ENCODE measurements around the gene OTOG. TPM values are rescaled to one million over a fixed set of nuclear protein-coding genes. Genes with fewer than 3 reads are reported as not detected.

Gene OTOG
- total RNA-seq, 1 donor from 2014 or later, result not detected

GRCh38 chr11:17513853-17514252, 33.2 kb upstream of the OTOG start:
- no peak overlapping the region for H3K4me3 Mint-ChIP-seq (ENCODE audit: unreplicated experiment)
- peaks cover 30% of the 10 kb centered on the region for H3K27me3 Mint-ChIP-seq (ENCODE audit: low read depth)

GRCh38 chr11:17514476-17514875, 32.6 kb upstream of the OTOG start:
- Mint-ChIP-seq H3K4me1 (ENCODE audit: low read depth) (no peaks in the 10 kb centered on the region), H3K4me3 (ENCODE audit: unreplicated experiment) (no peak overlapping the region), H3K36me3 (ENCODE audit: low read depth) (no peaks in the 10 kb centered on the region), H3K9me3 (ENCODE audit: low read depth) (no peaks in the 10 kb centered on the region), H3K27me3 (ENCODE audit: low read depth) (peaks cover 28% of the 10 kb centered on the region), H3K27ac (ENCODE audit: unreplicated experiment) (no peak overlapping the region)
- no peak for TF ChIP-seq CTCF (IDR thresholded peaks at IDR 0.05)
- no peak for DNase-seq (ENCODE audit: low spot score)

More at GRCh38 chr11:17513853-17514252, 33.2 kb upstream of the OTOG start:
- no peak for DNase-seq (ENCODE audit: low spot score)
- no peak overlapping the region for H3K27ac Mint-ChIP-seq (ENCODE audit: unreplicated experiment)
- H3K9me3 Mint-ChIP-seq (ENCODE audit: low read depth), result no peaks in the 10 kb centered on the region
- peaks cover 4% of the 10 kb centered on the region for H3K4me1 Mint-ChIP-seq (ENCODE audit: low read depth)
- H3K36me3 Mint-ChIP-seq (ENCODE audit: low read depth), result no peaks in the 10 kb centered on the region
- no peak for TF ChIP-seq CTCF (IDR thresholded peaks at IDR 0.05)

- H3K9me3 Mint-ChIP-seq (ENCODE audit: low read depth), result no peaks in the 10 kb centered on the region
- no peaks in the 10 kb centered on the region for H3K36me3 Mint-ChIP-seq (ENCODE audit: low read depth)
- H3K4me1 Mint-ChIP-seq (ENCODE audit: low read depth), result no peaks in the 10 kb centered on the region
- H3K27me3 Mint-ChIP-seq (ENCODE audit: low read depth), result peaks cover 26% of the 10 kb centered on the region
- TF ChIP-seq CTCF (IDR thresholded peaks at IDR 0.05), result no peak
- no peak overlapping the region for H3K4me3 Mint-ChIP-seq (ENCODE audit: unreplicated experiment)
- H3K27ac Mint-ChIP-seq (ENCODE audit: unreplicated experiment), result no peak overlapping the region
- DNase-seq (ENCODE audit: low spot score), result no peak
Observed at GRCh38 chr11:17515443-17516176, 31.4 kb upstream of the OTOG start.

GRCh38 chr11:17516551-17517150, 30.4 kb upstream of the OTOG start:
- no peaks in the 10 kb centered on the region for H3K9me3 Mint-ChIP-seq (ENCODE audit: low read depth)
- DNase-seq (ENCODE audit: low spot score), result no peak
- peaks cover 28% of the 10 kb centered on the region for H3K27me3 Mint-ChIP-seq (ENCODE audit: low read depth)
- H3K36me3 Mint-ChIP-seq (ENCODE audit: low read depth), result no peaks in the 10 kb centered on the region
- no peak overlapping the region for H3K27ac Mint-ChIP-seq (ENCODE audit: unreplicated experiment)
- no peak for TF ChIP-seq CTCF (IDR thresholded peaks at IDR 0.05)
- H3K4me1 Mint-ChIP-seq (ENCODE audit: low read depth), result no peaks in the 10 kb centered on the region
- H3K4me3 Mint-ChIP-seq (ENCODE audit: unreplicated experiment), result no peak overlapping the region

GRCh38 chr11:17517186-17517585, 29.9 kb upstream of the OTOG start:
- H3K27ac Mint-ChIP-seq (ENCODE audit: unreplicated experiment), result no peak overlapping the region
- no peak overlapping the region for H3K4me3 Mint-ChIP-seq (ENCODE audit: unreplicated experiment)
- H3K27me3 Mint-ChIP-seq (ENCODE audit: low read depth), result peaks cover 24% of the 10 kb centered on the region
- H3K9me3 Mint-ChIP-seq (ENCODE audit: low read depth), result no peaks in the 10 kb centered on the region
- H3K4me1 Mint-ChIP-seq (ENCODE audit: low read depth), result no peaks in the 10 kb centered on the region
- no peak for DNase-seq (ENCODE audit: low spot score)
- H3K36me3 Mint-ChIP-seq (ENCODE audit: low read depth), result no peaks in the 10 kb centered on the region
- no peak for TF ChIP-seq CTCF (IDR thresholded peaks at IDR 0.05)

Data from chondrocyte (in vitro differentiated cells).